GM12874 (cell line): ENCODE results near the gene FAM83B.

Source experiments
- TF ChIP-seq, protein P1 (sequence below): IDR thresholded peaks from 2 replicates; pipeline ENCODE4 v1.5.1; 2011; ENCODE audit warnings: low read depth, mild to moderate bottlenecking, control low read depth, low read length, moderate library complexity; ENCODE audit not compliant: insufficient read depth

FAM83B gene

DNA sequence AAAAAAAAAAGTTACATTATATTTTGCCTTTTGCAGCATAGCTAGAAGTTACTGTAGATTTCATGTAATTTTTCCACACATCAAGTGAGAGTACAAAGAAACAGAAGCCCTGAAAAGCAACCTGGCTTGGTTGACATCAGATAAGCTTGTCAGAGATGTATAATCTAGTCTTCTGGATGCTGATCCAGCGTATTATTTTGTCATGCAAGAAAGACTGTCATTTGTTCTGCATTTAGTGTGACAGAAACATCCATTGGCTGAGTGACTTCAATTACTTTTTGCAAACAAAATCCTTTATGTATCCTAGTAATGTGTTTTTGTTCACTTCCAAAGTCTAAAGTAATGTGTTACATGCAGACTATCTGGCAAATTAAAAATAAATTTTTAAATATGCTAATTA lies 75.3 kb downstream of the FAM83B start:
- TF ChIP-seq, protein P1, sequence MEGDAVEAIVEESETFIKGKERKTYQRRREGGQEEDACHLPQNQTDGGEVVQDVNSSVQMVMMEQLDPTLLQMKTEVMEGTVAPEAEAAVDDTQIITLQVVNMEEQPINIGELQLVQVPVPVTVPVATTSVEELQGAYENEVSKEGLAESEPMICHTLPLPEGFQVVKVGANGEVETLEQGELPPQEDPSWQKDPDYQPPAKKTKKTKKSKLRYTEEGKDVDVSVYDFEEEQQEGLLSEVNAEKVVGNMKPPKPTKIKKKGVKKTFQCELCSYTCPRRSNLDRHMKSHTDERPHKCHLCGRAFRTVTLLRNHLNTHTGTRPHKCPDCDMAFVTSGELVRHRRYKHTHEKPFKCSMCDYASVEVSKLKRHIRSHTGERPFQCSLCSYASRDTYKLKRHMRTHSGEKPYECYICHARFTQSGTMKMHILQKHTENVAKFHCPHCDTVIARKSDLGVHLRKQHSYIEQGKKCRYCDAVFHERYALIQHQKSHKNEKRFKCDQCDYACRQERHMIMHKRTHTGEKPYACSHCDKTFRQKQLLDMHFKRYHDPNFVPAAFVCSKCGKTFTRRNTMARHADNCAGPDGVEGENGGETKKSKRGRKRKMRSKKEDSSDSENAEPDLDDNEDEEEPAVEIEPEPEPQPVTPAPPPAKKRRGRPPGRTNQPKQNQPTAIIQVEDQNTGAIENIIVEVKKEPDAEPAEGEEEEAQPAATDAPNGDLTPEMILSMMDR: no peak

- TF ChIP-seq, protein P1: no peak
Observed at GRCh38 chr6:54929245-54929909, 82.8 kb downstream of the FAM83B start.

GRCh38 chr6:54932622-54933021 lies 86.1 kb downstream of the FAM83B start:
- TF ChIP-seq, protein P1: no peak

GRCh38 chr6:54935739-54936138 lies 89.2 kb downstream of the FAM83B start:
- TF ChIP-seq, protein P1: no peak

- TF ChIP-seq, protein P1: no peak
Observed at GRCh38 chr6:54937371-54937770, 90.8 kb downstream of the FAM83B start.

- TF ChIP-seq, protein P1: no peak
Observed at GRCh38 chr6:54957698-54958097, 111.1 kb downstream of the FAM83B start.

DNA sequence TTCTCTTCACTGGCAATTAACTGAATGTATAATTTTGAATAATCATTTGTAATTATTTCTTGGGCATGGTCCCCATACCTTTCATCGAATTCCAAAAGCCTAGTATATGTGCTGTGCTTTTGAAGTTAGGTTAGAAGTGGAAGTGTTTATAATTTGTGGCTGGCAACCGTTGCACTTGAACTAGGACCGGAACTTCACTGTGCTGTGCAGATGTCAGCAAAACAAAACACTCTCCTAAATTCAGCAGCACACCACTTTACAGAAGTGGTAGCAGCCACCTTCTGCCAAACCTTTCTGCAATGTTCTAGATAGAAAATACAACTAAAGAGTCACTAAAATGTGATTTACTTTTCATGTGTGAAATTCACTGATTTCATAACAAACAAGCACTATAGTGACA lies 111.9 kb downstream of the FAM83B start:
- TF ChIP-seq, protein P1: no peak
